HG03460 (cell line): ENCODE results near the gene NPHP3.
A peak's percentile ranks its signal among the peaks of the same experiment; 100 is the strongest.
"Not testable (repeated sequence)": the region's sequence is repeated elsewhere in the genome, so short reads cannot be mapped to it uniquely, and the experiment has no call there.

Experiments
- ATAC-seq: cut with Tn5 transposase; IDR thresholded peaks from one replicate; pipeline ENCODE4 v1.9.1; 2021; ENCODE audit not compliant: unreplicated experiment

NPHP3 gene, protein sequence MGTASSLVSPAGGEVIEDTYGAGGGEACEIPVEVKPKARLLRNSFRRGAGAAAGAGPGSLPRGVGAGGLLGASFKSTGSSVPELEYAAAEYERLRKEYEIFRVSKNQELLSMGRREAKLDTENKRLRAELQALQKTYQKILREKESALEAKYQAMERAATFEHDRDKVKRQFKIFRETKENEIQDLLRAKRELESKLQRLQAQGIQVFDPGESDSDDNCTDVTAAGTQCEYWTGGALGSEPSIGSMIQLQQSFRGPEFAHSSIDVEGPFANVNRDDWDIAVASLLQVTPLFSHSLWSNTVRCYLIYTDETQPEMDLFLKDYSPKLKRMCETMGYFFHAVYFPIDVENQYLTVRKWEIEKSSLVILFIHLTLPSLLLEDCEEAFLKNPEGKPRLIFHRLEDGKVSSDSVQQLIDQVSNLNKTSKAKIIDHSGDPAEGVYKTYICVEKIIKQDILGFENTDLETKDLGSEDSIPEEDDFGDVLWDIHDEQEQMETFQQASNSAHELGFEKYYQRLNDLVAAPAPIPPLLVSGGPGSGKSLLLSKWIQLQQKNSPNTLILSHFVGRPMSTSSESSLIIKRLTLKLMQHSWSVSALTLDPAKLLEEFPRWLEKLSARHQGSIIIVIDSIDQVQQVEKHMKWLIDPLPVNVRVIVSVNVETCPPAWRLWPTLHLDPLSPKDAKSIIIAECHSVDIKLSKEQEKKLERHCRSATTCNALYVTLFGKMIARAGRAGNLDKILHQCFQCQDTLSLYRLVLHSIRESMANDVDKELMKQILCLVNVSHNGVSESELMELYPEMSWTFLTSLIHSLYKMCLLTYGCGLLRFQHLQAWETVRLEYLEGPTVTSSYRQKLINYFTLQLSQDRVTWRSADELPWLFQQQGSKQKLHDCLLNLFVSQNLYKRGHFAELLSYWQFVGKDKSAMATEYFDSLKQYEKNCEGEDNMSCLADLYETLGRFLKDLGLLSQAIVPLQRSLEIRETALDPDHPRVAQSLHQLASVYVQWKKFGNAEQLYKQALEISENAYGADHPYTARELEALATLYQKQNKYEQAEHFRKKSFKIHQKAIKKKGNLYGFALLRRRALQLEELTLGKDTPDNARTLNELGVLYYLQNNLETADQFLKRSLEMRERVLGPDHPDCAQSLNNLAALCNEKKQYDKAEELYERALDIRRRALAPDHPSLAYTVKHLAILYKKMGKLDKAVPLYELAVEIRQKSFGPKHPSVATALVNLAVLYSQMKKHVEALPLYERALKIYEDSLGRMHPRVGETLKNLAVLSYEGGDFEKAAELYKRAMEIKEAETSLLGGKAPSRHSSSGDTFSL (N-terminal part only)

DNA sequence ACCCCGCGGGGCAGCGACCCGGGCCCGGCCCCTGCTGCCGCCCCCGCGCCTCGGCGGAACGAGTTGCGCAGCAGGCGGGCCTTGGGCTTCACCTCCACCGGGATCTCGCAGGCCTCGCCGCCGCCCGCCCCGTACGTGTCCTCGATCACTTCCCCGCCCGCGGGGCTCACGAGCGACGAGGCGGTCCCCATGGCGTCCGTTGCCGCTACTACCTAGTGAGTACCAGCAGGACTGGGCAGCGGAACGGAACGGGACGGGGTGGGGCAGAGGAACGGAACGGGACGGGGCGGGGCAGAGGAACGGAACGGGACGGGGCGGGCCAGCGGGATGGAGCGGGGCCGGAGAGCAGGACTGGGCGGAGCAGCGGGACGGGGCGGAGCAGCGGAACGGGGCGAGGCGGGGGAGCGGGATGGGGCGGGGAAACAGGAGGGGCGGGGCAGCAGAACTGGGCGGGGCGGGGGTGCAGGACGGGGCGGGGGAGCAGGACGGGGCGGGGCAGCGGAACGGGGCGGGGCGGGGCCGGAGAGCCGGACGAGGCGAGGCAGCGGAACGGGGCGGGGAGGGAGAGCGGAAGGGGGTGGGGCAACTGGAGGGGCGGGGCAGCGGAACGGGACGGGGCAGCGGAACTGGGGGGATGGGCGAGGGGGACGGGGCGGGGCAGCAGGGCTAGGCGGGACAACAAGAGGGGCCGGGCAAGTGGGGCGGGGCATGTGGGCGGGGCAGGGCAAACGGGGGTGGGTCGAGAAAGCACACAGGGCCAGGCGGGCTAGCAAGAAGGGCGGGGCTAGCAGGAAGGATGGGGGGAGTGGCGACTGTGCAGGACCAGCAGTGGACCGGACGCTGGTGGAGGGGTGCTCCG is at the start of gene NPHP3:
TSS of gene NPHP3 (minus strand) at position 245 of the 859 bp plus-strand sequence. CDS start at position 191, 54 bp downstream.
- peak; percentile 84 for ATAC-seq

DNA sequence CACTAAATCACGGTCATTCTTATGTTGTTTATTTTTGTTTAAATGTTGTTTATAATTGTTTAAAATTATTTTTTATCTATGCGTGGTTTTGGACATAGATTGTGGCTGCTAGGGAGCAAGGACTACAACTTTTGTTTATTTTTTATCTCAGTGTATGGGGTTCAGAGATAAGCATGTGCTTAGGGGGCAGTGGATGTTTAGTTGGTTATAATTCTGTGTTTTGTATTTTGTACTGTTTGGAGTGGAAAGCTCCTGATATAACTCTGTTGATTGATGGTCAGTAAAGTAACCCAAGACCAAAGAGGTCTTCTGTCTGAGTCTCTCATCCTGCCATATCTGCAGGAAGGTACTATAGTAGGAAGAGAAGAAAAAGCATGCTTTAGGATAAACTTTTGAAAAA is 36.5 kb upstream of the NPHP3 start:
- ATAC-seq: no peak

DNA sequence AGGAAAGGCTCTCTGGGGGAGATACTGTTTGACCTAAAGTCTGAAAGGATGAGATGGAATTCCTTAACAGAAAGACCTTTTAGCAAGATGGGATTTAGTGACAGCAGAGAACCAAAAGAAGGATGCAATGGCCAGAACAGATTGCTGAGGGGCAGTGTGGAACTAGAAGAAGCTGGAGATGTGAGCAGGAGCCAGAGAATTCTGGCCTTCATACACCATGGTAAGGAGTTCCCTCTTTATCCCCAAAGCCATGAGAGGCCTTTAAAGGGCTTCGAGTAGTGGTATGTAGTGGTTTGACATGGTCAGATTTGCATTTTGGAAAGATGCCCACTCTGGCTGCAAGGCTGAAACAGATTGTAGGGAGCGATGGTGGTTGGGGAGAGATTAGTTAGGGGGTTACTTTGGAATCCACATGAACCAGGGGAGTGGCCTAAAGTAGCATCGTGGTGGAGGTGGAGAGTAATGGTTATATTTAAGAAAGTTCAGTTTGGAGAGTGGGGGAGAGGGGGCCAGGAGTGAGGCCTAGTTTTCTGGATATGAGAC is 34.0 kb upstream of the NPHP3 start:
- ATAC-seq: no peak

DNA sequence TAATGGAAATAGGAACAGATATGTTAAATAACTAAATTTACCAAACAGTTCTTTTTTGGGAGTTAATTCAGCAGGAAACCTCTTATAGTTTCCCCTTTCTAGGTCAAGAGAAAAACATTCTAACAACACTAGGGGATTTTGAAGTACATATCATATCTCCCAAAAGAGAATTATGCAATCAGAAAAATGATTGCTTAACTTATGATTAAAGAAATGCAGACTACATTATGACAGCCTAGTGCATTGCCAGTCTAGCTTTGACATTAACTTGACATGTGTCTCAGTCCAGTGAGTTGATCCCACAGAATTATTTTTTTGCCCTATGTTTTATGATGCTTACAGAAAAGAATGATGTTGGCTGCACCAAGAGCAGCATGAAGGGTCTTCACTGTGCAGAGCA is 31.7 kb upstream of the NPHP3 start:
- no peak for ATAC-seq

DNA sequence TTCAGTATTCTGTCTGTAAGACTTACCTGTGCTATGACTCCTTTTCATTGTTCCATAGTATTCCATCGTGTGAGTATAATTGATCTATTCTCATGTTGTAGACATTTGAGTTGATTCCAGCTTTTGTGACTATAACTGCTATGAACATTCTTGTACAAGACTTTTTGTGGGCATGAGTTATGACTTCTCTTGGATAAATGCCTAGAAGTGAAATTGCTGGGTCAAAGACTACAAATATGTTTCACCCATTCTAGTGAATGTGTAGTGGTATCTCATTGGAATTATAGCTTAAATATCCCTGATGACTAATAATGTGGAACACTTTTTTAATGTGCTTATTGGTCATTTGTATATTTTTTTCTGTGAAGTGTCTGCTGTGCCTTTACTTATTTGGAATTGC is 27.6 kb upstream of the NPHP3 start:
- ATAC-seq: no peak

DNA sequence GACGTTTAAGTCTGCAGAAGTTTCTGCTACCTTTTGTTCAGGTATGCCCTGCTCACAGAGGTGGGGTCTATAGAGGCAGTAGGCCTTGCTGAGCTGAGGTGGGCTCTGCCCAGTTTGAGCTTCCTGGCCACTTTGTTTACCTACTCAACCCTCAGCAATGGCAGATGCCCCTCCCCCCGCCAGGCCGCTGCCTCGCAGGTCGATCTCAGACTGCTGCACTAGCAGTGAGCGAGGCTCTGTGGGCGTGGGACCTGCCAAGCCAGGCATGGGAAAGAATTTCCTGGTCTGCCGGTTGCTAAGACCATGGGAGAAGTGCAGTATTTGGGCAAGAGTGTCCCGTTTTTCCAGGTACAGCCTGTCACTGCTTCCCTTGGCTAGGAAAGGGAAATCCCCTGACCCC is 24.5 kb upstream of the NPHP3 start:
- not testable (repeated sequence) for ATAC-seq

DNA sequence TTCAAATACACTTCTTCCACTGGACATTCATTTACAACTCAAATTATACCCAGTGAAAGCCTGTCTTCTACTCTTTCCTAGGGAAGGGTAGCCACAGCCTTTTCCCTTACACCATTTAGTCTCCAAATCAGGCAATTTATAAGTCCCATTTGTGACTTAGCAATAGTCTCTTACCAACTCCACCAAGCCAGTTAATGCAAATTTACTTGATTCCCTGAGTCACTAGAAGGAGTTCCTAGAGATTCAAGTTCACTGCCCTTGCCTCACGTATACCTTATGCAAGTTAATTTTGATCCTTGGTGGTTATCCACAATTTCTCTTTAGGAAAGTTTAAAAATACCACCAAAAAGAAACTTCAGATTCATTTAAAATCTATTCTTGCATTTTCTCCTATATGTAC is 16.1 kb upstream of the NPHP3 start:
- no peak for ATAC-seq

DNA sequence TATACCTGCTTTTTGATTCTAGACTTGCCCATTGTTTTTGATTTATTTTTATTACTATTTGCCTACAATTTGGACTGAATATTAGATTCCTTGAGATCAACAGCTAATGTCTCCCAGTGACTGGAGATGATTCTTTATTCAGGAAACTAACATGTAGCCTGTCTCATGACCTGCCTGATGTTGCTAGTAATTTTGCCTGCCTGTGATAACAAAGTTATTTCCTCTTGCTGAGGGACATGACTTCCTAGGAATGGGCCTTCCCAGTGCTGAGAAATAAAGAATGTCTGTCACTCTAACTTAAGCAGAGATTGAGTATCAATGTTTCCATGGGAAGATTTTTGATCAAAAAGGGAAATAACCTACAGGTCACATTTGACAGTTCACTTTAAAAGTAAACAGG is 13.4 kb upstream of the NPHP3 start:
- no peak for ATAC-seq

DNA sequence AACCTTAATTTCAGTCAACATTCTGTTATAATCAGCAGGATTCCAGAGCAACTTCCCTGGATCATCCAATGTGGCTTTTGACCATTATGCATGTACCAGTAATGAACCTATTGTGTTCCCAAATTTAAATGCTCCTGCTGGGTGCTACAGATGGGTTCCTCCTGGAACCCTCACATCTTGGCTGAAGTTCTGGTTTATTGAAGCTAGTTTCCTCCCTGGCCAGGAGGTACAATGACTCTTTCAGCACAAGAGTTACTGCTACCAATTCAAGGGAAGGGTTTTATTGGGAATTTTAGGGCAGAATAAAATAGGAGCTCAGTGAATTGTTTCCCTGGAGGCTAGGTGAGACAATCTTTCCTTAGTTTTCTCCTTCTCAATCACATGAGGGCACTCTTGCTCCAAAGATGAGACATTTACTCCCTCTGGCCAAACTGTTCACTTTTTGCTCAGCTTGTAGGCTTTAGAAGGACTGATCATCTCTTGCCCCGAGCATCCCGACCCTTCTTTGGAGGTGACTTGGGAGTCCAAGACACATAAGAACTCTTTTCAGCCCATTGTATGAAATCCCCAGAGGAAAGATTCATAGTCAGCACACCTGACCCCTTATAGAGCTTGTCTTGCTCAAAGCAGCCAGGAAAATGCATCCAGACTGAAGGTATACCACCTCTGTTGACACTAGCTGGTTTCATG is 8.8 kb upstream of the NPHP3 start:
- ATAC-seq: no peak

DNA sequence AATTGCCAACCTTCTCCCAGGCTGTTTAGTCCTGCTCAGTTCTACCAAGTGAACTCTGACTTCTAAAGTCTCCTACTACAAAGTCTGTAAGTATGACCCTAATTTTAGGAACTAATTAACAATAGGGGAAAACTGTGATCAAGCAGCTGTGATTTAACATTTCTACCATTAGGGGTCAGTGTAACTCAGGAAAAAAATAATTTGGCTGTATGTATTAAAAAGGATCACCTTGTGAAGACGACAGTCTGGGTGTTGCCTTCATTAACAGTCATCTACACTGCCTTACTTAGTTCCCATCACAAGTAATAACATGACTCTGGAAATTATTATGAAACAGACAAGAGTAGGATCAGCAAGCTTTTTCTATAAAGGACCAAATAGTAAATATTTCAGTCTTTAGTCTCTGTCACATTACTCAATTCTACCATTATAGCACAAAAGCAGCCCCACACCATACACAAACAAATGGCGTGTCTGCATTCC is 4.2 kb upstream of the NPHP3 start:
- no peak for ATAC-seq

DNA sequence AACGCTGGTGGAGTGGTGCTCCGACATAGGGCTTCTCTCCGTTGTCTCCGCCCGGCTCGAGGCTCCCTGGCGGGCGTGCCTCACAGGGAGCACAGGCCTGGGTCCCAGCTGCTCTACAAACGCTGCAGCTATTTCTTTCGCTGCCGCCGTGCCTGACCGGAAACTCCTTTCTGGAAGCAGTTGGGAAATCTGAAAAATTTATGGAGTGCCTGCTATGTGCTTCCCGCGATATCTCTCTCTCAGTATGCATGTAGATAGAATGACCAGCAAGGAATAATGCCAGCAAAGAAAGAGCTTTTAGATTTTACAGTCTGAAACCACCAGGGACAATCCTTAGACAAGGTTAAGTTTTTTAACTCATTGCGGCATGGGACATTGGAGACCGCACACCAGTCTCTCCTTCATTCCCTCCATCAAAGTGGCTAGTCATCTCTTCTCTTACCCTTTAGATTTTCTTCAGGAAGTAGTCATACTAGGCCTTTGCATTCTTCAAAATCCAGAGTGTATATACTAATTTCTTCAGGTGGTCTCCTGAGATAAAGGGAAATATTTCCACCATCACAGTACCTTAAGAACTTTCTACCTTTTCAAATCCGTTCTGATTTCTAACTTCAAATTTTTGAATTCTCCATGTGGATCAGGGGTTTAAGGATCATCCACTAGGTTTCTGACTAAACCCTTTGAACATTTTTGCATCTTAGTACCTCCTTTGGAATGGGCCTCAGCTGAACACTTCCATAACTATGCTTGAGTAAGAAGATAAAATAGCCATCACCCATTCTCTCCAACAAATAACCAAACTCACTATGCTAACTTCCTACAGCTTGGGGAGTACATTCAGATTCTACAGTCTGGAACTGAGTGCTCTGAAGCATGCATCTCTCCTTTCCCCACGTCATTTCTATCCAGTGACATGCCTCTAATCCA is 1.1 kb upstream of the NPHP3 start:
- no peak for ATAC-seq

DNA sequence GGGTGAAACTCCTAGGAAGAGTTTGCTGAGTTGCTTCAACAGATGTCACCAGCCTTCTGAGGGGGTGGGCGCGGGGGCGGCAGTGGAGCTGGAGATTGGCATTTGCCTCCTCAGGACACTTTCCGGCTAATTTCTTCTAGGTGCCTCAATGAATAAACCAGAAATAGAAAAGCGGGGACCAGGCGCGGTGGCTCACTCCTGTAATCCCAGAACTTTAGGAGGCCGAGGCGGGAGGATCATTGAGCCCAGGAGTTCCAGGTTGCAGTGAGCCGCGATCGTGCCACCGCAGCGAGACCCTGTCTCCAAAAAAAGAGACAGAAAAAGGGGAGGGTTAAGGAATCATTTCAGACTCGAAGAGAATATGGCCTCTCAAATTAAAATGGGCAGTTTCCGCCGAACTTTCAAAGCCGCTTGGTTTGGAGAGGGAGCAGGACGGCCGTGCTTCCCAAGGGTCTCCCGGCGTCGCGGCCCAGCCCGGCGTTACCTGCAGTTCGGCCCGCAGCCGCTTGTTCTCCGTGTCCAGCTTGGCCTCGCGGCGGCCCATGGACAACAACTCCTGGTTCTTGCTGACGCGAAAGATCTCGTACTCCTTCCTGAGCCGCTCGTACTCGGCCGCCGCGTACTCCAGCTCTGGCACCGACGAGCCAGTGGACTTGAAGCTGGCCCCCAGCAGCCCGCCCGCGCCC is 587 bp downstream of the NPHP3 start:
- peak; percentile 23 for ATAC-seq

DNA sequence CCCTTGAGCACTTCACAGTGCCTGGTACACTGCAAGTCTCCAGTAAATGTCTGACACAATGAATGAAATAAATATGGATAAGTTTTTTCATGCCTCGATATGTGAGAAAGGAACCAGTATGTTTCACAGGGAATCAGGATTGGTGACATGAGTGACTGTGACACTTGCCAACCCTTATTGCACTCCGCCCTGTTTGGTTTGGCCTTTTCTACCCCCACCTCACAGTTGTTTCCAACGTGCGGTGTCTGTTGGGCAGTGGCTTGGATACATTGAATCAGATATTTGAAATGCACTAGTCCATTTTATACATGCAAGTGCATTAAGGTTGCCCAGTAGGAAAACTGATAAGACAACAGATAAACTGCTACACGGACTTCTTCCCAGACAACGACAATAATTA is 2.0 kb downstream of the NPHP3 start:
- no peak for ATAC-seq

DNA sequence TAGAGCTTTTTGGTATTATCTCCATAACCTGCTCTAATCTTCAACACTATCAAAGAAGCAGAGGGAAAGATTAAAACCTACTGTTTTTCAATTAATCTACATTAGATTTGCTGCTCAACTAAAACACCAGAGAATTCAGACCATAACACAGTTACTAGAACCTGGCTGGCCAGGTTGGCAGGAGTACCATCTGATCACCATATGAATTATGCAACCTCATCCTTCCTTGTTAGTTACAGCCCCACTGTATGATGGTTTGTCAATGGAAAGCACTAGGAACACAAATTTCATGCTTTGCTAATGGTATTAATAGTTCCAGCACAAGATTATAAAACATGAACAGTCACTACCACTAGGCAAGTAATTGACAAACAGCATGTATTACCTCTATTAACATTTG is 5.8 kb downstream of the NPHP3 start:
- no peak for ATAC-seq

DNA sequence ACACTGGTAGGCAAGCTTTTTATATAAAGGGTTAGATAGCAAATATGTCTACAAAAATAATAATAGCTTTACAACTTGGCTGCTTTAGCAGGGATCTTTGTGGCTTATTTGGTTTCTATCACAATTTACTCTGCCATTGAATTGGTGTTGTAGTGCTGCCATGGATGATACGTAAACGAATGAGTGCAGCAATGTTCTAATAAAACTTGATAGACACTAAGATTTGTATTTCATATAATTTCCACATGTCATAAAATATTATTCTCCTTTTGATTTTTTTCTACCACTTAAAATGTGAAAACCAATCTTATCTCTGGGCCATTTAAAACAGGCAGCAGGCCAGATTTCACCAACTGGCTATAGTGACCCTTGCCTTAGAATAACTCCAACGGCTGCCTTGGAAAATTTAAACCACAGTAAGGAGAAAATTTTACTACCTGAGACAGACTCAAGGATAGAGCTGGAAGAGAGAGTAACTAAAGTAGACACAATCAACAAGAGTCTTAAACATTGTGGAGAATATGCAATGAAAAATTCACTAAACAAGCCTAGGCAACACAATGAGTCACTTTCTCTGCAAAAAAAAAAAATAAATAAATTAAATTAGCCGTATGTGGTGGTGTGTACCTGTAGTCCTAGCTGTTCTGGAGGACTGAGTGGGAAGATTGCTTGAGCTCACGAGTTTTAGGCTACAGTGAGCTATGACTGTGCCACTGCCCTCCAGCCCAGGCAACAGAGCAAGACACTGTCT is 8.1 kb downstream of the NPHP3 start:
- no peak for ATAC-seq

DNA sequence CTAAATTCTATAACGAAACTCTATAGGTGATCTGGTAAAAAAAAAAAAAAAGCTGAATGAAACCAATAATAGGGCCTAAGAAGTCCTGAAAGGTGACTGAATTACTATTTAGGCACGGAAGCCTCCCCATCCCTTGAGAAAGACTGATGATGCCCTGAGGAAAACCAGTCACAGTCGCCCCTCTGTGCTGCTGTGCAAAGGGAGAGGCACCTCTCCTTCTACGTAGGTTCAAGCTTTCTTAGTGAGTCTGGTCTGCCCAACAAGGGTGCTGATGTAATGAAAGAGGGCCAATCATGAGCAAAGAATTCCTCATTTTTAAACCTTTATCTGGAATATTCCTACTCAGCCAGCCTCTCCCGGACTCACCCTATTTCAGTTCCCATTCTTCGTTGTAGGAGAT is 11.9 kb downstream of the NPHP3 start:
- no peak for ATAC-seq

DNA sequence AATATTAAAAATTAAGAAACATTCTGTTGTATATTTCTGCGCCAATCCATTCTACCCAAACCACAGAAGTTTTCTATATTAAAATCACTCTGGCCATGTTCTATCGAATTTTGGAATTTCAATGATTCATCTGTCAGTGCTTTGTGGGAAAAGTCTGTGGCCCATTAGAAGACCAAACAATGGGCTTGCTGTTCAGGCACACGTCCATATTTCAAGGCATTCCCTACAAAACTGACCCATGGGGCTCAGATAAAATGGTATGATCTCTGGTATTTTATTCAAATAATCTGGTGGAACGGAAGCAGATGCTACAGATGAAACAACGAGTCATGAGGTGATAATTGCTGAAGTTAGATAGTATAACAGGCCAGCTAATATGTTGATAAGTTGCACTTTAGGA is 12.4 kb downstream of the NPHP3 start:
- no peak for ATAC-seq
